Keratinocyte (primary cell): ENCODE results near the gene FGF18. TPM values are rescaled to one million over a fixed set of nuclear protein-coding genes. Genes with fewer than 3 reads are reported as not detected.

Experiments used
- DNase-seq: peaks from one replicate; pipeline ENCODE4 v3.0.0-alpha.2; 2011; ENCODE audit warnings: low read depth, missing footprints, low spot score
- FAIRE-seq: peaks from 2 replicates; lab custom pipeline; 2011; peaks lifted over from hg19 to GRCh38; lab: Jason Lieb, UNC
- H2AFZ ChIP-seq: 2 replicates; pipeline ENCODE4 v1.6.0; 2012; ENCODE audit warnings: low read length, control low read depth, inconsistent platforms; ENCODE audit not compliant: control insufficient read depth
- H3K27ac ChIP-seq: 2 replicates; pipeline ENCODE4 v1.5.1; 2011; ENCODE audit warnings: low read length; ENCODE audit not compliant: control insufficient read depth, insufficient read depth
- H3K27me3 ChIP-seq: 3 replicates; pipeline ENCODE4 v1.6.0; 2011; ENCODE audit warnings: low read length; ENCODE audit not compliant: control insufficient read depth, insufficient read depth; ENCODE audit errors: extremely low read depth
- H3K36me3 ChIP-seq, 2 experiments: 2 replicates in 1 of 2; 3 replicates in 1 of 2; pipeline ENCODE4 v1.5.1; 2011; ENCODE audit warnings: low read length in 2 of 2, mild to moderate bottlenecking in 1 of 2; ENCODE audit not compliant: control insufficient read depth in 2 of 2, insufficient read depth in 2 of 2; ENCODE audit errors: extremely low read depth in 1 of 2
- H3K4me1 ChIP-seq: 3 replicates; pipeline ENCODE4 v1.5.1; 2011; ENCODE audit warnings: low read length; ENCODE audit not compliant: control insufficient read depth, insufficient read depth; ENCODE audit errors: extremely low read depth
- H3K4me2 ChIP-seq: 3 replicates; pipeline ENCODE4 v1.6.0; 2011; ENCODE audit warnings: low read depth, low read length; ENCODE audit not compliant: control insufficient read depth, insufficient read depth; ENCODE audit errors: extremely low read depth
- H3K4me3 ChIP-seq, 3 experiments: fragments of 200-600 bp in 1 of 3; sonication (generic) in 1 of 3; 2 replicates in 2 of 3; 3 replicates in 1 of 3; pipeline ENCODE4 v1.5.1; 2011 to 2016; ENCODE audit warnings: low read length in 3 of 3, mild to moderate bottlenecking in 3 of 3, control low read depth in 2 of 3, inconsistent platforms in 1 of 3, low read depth in 1 of 3, mixed read lengths in 1 of 3, mixed run types in 1 of 3, moderate library complexity in 1 of 3; ENCODE audit not compliant: control insufficient read depth in 2 of 3, insufficient read depth in 2 of 3; ENCODE audit errors: extremely low read depth in 1 of 3
- H3K79me2 ChIP-seq: 2 replicates; pipeline ENCODE4 v1.6.0; 2012; ENCODE audit warnings: low read length; ENCODE audit not compliant: control insufficient read depth, insufficient read depth
- H3K9ac ChIP-seq: 3 replicates; pipeline ENCODE4 v1.6.0; 2011; ENCODE audit warnings: low read length; ENCODE audit not compliant: control insufficient read depth, insufficient read depth; ENCODE audit errors: extremely low read depth
- H3K9me1 ChIP-seq: 3 replicates; pipeline ENCODE4 v1.6.0; 2011; ENCODE audit warnings: low read length; ENCODE audit not compliant: control insufficient read depth, insufficient read depth; ENCODE audit errors: extremely low read depth
- H3K9me3 ChIP-seq: 2 replicates; pipeline ENCODE4 v1.5.1; 2012; ENCODE audit warnings: low read depth, low read length; ENCODE audit not compliant: control insufficient read depth
- H4K20me1 ChIP-seq: 3 replicates; pipeline ENCODE4 v1.6.0; 2011; ENCODE audit warnings: low read length; ENCODE audit not compliant: control insufficient read depth, insufficient read depth; ENCODE audit errors: extremely low read depth
- CTCF ChIP-seq, 3 experiments: IDR thresholded peaks in 1 of 3; conservative IDR thresholded peaks in 1 of 3; optimal IDR thresholded peaks in 1 of 3; 2 replicates in 2 of 3; 3 replicates in 1 of 3; pipeline versions ENCODE3 to v1.5.1; 2011; ENCODE audit warnings: low read length in 3 of 3, mild to moderate bottlenecking in 3 of 3, moderate library complexity in 2 of 3, control low read depth in 1 of 3, inconsistent platforms in 1 of 3; ENCODE audit not compliant: insufficient read depth in 2 of 3; ENCODE audit errors: extremely low read depth in 1 of 3
- EZH2 ChIP-seq: IDR thresholded peaks from one replicate; pipeline ENCODE4 v1.6.1; 2012; ENCODE audit warnings: inconsistent platforms, mild to moderate bottlenecking, low read length, moderate library complexity
- dilution Hi-C: fragments of 300-500 bp; cut with MboI; formaldehyde crosslinking; loops from one replicate; pipeline ENCODE4 v1.7.0; 2020; ENCODE audit warnings: low sequenced_read_pairs; ENCODE audit not compliant: extremely low pct_ligation_motif_present
- polyA plus RNA-seq, 5 experiments: library from polyadenylated mRNA; depleted of rRNA in 3 of 5; stranded (reverse) in 3 of 5; stranded (forward) in 1 of 5; unstranded in 1 of 5; fragments of >200 nt; gene quantifications; 1 replicate in 1 of 5; 2 replicates in 3 of 5; 3 replicates in 1 of 5; pipeline versions ENCODE4 v1.2.1 to v1.2.3, GENCODE V29; 2011 to 2012; ENCODE audit warnings: missing spikeins in 2 of 5, low read depth in 1 of 5, low replicate concordance in 1 of 5

FGF18 gene
- polyA plus RNA-seq, 1 donor (not counting 4 experiments of a cell fraction or from before 2014, with no cell fraction given), result 0.05 TPM

- Histone ChIP-seq H3K9me1 (peaks cover 2% of the 10 kb centered on the region), H2AFZ (no peak overlapping the region), H3K4me3 (peak overlapping the region; percentile 81 to 96 (median 86)), H3K4me1 (peaks cover 19% of the 10 kb centered on the region), H3K27me3 (no peaks in the 10 kb centered on the region), H3K27ac (peak overlapping the region; percentile 88), H3K9ac (peak overlapping the region; percentile 98), H3K36me3 (peaks cover 14 to 41% of the 10 kb centered on the region in 2 experiments), H3K9me3 (no peaks in the 10 kb centered on the region), H3K79me2 (peaks cover 55% of the 10 kb centered on the region), H4K20me1 (peaks cover 45% of the 10 kb centered on the region), H3K4me2 (peak overlapping the region; percentile 82)
- TF ChIP-seq EZH2 (no peak), CTCF (optimal IDR thresholded peaks at IDR 0.05 in 1 of 3, IDR thresholded peaks at IDR 0.05 in 1 of 3, conservative IDR thresholded peaks at IDR 0.05 in 1 of 3; ENCODE audit: extremely low read depth in 1 of 3, insufficient read depth in 2 of 3, low read length in 3 of 3) (no peak)
- dilution Hi-C loops, result no loop called here
- no peak for FAIRE-seq
- no peak for DNase-seq
Observed at GRCh38 chr5:171387970-171388815, 31.3 kb upstream of the FGF18 start.

GRCh38 chr5:171388816-171389168 is 30.7 kb upstream of the FGF18 start:
- H2AFZ ChIP-seq, result no peak overlapping the region
- DNase-seq (no peak), FAIRE-seq (no peak)
- H3K4me2 ChIP-seq, result peak overlapping the region; percentile 82
- peaks cover 50% of the 10 kb centered on the region for H4K20me1 ChIP-seq
- peaks cover 14 to 41% of the 10 kb centered on the region in 2 experiments for H3K36me3 ChIP-seq
- H3K27me3 ChIP-seq, result no peaks in the 10 kb centered on the region
- no peaks in the 10 kb centered on the region for H3K9me3 ChIP-seq
- peak overlapping the region; percentile 81 to 96 (median 86) for H3K4me3 ChIP-seq
- peak overlapping the region; percentile 98 for H3K9ac ChIP-seq
- H3K9me1 ChIP-seq, result peaks cover 2% of the 10 kb centered on the region
- peaks cover 61% of the 10 kb centered on the region for H3K79me2 ChIP-seq
- TF ChIP-seq CTCF (optimal IDR thresholded peaks at IDR 0.05 in 1 of 3, IDR thresholded peaks at IDR 0.05 in 1 of 3, conservative IDR thresholded peaks at IDR 0.05 in 1 of 3; ENCODE audit: extremely low read depth in 1 of 3, insufficient read depth in 2 of 3, low read length in 3 of 3), result no peak
- no peak for TF ChIP-seq EZH2
- H3K27ac ChIP-seq, result peak overlapping the region; percentile 88
- H3K4me1 ChIP-seq, result peaks cover 19% of the 10 kb centered on the region
- dilution Hi-C loops, result no loop called here
